VCaP (cell line): ENCODE measurements around the gene CAPS.

Experiments used
- H3K27ac ChIP-seq: fragments of 450-650 bp; 2 replicates; pipeline ENCODE4 v1.5.1; 2017
- TF ChIP-seq, protein P1 (sequence below): fragments of 450-650 bp; conservative IDR thresholded peaks from 2 replicates; pipeline ENCODE4 v1.5.1; 2017; ENCODE audit warnings: mild to moderate bottlenecking, moderate library complexity

Gene CAPS

DNA sequence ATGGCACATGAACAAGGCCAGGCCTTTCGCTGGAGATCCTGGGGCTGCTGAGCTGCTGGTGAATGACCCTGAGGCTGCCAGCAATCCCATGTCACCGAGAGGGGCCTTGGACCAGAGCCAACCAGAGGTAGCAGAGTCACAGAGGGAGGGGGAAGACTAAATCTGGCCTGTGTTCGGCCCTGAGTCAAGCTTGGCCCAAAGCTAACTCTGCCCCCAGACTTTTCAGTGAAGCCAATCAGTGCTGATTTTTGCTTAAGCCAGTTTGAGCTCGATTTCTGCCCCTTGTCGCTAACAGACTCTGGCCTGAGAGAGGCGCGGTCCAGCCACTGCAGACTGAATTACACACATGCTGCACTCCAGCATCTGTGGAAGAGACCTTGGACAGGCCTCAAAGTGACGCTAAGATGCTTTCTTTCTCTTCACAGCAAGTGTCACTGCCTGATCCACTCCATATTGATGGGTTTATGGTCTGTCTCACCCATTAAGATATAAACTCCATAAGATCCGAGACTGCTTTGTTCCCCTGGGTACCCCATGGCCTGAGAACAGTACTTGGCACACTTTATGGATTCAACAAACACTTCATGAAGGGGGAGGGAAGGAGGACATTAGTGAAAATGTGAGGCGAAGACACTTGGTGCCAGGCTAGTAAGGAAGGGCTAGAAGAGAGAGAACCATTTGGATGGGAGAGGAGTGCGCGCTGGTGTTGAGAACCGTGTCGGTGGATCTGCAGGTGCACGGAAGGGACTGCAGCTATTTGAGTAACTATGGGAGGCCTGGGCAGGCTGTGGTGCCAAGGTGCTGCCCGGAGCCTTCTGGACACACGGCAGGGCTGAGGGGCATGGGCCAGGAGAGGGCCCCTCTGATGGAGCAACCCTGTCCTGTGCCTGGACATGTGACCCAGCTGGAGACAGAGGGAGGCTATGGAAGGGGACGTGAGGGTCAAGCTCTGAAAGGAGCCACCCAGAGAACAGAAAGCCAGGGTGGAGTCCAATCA, 46.2 kb downstream of the CAPS start:
- TF ChIP-seq, protein P1, sequence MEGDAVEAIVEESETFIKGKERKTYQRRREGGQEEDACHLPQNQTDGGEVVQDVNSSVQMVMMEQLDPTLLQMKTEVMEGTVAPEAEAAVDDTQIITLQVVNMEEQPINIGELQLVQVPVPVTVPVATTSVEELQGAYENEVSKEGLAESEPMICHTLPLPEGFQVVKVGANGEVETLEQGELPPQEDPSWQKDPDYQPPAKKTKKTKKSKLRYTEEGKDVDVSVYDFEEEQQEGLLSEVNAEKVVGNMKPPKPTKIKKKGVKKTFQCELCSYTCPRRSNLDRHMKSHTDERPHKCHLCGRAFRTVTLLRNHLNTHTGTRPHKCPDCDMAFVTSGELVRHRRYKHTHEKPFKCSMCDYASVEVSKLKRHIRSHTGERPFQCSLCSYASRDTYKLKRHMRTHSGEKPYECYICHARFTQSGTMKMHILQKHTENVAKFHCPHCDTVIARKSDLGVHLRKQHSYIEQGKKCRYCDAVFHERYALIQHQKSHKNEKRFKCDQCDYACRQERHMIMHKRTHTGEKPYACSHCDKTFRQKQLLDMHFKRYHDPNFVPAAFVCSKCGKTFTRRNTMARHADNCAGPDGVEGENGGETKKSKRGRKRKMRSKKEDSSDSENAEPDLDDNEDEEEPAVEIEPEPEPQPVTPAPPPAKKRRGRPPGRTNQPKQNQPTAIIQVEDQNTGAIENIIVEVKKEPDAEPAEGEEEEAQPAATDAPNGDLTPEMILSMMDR, result no peak

GRCh38 chr19:5961641-5961968, 47.6 kb downstream of the CAPS start:
- H3K27ac ChIP-seq, result peak overlapping the region; percentile 87

More for the DNA sequence above, 46.2 kb downstream of the CAPS start:
- peak overlapping the region; percentile 87 for H3K27ac ChIP-seq

- TF ChIP-seq, protein P1, result no peak
- H3K27ac ChIP-seq, result peak overlapping the region; percentile 87
These were observed 48.2 kb downstream of the CAPS start for GRCh38 chr19:5961969-5962945.

GRCh38 chr19:5963259-5963658, 49.2 kb downstream of the CAPS start:
- peak overlapping the region; percentile 87 for H3K27ac ChIP-seq

- H3K27ac ChIP-seq, result peak overlapping the region; percentile 87
- TF ChIP-seq, protein P1, result no peak
These were observed 49.8 kb downstream of the CAPS start for GRCh38 chr19:5963855-5964254.

DNA sequence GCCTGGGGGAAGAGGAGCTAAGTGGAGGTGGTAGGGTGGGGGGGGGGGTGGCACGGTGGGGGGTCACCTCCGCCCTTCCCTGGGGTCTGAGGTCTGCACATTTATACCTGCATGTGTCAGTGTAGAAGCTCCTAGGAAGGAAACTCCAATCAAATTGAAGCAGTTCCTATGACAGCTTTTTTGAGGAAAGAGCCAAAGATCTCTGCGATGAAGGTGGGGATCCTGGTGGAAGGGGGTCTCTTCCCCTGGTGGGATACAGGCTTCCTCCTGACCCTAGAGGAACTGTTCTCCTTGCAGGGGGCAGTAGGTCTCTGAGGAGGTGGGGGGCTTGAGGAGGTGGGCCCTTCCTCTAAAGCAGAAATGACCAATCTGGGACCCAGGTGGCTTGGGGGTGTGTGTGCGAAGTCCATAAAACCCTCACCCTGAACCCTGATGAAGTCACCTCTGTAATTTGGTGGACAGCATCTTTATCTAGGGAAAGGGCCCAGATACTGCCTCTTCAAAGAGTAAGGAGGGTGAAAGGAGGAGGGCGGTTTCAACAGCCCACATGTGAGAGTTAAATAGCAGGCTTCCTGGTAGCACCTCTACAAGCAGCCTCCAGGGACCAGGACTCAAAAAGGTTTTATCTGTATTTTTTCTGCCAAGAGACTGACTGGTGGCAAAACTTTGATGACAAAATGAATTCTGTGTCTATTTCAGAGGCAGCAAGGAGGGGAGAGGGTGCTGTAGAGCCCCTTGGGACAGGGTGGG, 50.9 kb downstream of the CAPS start:
- TF ChIP-seq, protein P1, result no peak
- no peak overlapping the region for H3K27ac ChIP-seq
